ENCODE measurements around the gene COL13A1.

DNA sequence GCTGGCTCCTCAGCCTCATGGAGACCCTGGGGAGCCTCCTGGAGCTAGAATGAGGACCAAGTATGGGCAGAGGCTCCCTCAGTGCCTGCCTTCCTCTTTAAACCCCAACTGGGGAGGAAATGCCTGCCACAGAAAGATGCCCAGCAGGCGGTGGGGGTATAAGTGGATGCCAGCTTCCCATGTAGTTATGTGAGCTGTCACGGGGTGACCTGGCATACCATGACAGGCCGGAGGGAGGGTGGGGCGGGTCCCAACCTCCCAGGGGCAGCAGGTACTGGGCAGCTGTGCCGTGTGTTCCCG, 35.0 kb downstream of the COL13A1 start:
- no peak for TF ChIP-seq POLR2A (IDR thresholded peaks at IDR 0.05; ENCODE audit: extremely low read depth, insufficient read length)
- TF ChIP-seq, protein P1, sequence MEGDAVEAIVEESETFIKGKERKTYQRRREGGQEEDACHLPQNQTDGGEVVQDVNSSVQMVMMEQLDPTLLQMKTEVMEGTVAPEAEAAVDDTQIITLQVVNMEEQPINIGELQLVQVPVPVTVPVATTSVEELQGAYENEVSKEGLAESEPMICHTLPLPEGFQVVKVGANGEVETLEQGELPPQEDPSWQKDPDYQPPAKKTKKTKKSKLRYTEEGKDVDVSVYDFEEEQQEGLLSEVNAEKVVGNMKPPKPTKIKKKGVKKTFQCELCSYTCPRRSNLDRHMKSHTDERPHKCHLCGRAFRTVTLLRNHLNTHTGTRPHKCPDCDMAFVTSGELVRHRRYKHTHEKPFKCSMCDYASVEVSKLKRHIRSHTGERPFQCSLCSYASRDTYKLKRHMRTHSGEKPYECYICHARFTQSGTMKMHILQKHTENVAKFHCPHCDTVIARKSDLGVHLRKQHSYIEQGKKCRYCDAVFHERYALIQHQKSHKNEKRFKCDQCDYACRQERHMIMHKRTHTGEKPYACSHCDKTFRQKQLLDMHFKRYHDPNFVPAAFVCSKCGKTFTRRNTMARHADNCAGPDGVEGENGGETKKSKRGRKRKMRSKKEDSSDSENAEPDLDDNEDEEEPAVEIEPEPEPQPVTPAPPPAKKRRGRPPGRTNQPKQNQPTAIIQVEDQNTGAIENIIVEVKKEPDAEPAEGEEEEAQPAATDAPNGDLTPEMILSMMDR (IDR thresholded peaks at IDR 0.05; ENCODE audit: low read depth, low read length) = no peak
- TF ChIP-seq MYC (IDR thresholded peaks at IDR 0.05; ENCODE audit: low read depth, low read length) = no peak
- TF ChIP-seq, protein P2, sequence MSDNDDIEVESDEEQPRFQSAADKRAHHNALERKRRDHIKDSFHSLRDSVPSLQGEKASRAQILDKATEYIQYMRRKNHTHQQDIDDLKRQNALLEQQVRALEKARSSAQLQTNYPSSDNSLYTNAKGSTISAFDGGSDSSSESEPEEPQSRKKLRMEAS (IDR thresholded peaks at IDR 0.05; ENCODE audit: low read depth, low read length) = no peak
